M059J (cell line): ENCODE measurements around the gene C19orf44. TPM values are rescaled to one million over a fixed set of nuclear protein-coding genes. Genes with fewer than 3 reads are reported as not detected.
A peak's percentile ranks its signal among the peaks of the same experiment; 100 is the strongest.
"Not testable (repeated sequence)": the region's sequence is repeated elsewhere in the genome, so short reads cannot be mapped to it uniquely, and the experiment has no call there.

Experiments used
- DNase-seq: peaks from one replicate; pipeline ENCODE4 v3.0.0-alpha.2; 2012; ENCODE audit warnings: low read depth
- total RNA-seq: library from RNA; depleted of rRNA; stranded (reverse); fragments of >200 nt; shearing (Covaris generic); gene quantifications from 2 replicates; pipeline ENCODE4 v1.2.3, GENCODE V29; 2014

The C19orf44 gene
- total RNA-seq, 1 experiment from 2014 or later: 3.7 TPM

DNA sequence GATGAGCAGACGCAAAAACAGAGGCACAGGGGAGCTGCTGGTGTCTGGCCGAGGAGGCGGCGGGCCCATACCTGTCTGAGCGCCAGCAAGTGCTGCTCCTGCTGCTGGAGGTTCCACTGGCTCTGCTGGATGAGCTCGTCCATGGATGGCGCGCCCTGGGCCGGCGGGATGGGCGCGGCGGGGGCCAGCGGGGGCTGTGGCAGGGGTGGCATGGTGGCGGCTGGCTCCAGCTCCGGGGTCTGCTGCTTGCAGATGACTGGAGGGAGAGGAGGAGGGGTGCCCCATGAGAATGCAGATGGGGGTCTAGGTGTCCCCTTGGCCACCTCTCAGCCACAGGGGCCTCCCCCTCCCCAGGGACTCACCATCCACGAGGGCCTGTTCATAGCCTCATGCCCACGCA lies 39.2 kb downstream of the C19orf44 start:
- DNase-seq: no peak

DNA sequence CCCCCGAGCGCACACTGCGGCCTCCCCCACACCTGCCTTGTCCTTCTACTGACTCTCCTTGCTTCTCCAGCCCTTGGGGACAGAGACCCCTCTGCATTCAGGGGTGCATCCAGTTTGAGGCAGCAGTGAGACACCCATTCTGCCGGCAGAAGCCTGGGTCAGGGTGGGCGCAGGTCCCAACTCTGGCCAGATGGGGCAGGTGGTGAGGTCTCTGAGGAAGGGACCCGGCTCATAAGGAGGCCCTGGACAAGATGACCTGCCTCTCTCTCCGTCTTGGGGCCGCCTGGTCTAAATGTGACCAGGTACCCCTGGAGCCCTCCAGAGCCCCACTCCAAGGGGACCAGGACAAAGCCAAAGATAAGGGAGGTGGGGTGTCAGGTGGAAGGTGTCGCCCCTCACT lies 39.9 kb downstream of the C19orf44 start:
- DNase-seq: no peak

DNA sequence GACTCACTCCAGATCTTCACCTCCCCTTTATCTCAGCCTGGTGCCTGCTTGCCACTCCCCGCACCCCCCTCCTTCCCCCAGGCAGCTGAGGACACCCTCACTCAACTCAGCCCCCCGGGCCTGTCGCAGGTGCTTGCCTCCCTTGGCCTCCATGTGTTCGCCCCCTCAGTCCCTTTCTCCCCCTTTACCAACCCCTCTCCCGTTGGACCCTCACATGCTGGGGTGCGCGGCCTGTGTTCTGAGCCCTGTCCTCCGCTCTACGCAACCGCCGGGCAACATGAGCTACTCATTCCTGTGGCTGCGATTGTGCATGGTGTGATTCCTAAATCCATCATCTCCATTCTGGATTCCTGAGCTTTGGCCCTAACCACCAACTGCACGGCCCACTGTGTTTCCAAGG lies 40.9 kb downstream of the C19orf44 start:
- DNase-seq: no peak

DNA sequence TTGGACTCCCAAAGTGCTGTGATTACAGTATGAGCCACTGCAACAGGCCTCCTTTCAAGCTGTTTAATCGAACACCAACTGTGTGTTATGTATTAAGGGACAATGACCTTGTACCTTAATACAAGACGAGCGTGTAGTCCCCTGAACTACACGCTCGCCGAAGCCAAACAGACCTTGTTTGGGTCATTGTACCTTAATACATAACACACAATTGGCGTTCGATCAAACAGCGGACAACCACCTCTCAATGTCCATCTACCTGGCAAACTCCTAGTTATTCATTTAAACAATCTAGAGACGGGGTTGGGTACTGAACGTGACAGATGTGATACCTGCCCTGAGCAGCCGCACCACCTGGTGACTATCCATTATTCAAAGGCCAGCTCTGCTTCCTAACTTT lies 44.8 kb downstream of the C19orf44 start:
- no peak for DNase-seq

DNA sequence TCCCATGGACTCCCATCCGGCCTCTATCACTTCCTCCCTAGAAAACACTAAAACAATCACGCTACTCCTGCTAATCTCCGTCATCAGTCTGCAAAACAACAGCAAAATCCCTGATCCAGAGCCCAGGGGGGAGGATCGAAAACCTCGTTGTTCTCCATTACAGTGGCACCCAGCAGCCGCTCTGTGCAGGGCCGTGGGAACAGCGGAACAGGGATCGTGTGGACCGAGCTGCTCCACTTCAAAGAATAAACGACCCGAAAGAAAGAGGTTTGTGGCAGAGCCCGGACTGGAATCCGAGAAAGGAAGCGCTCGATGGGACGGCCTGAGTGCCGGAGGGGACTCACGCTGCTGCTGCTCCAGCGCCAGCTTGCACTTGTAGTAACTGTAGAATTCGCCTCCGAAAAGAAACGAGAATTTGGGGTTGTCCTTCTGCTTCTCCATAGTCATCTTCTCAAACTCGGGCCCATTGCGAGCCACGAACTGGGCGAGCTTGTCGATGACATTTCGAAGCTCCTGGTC lies 45.4 kb downstream of the C19orf44 start:
- peak; percentile 44 for DNase-seq

DNA sequence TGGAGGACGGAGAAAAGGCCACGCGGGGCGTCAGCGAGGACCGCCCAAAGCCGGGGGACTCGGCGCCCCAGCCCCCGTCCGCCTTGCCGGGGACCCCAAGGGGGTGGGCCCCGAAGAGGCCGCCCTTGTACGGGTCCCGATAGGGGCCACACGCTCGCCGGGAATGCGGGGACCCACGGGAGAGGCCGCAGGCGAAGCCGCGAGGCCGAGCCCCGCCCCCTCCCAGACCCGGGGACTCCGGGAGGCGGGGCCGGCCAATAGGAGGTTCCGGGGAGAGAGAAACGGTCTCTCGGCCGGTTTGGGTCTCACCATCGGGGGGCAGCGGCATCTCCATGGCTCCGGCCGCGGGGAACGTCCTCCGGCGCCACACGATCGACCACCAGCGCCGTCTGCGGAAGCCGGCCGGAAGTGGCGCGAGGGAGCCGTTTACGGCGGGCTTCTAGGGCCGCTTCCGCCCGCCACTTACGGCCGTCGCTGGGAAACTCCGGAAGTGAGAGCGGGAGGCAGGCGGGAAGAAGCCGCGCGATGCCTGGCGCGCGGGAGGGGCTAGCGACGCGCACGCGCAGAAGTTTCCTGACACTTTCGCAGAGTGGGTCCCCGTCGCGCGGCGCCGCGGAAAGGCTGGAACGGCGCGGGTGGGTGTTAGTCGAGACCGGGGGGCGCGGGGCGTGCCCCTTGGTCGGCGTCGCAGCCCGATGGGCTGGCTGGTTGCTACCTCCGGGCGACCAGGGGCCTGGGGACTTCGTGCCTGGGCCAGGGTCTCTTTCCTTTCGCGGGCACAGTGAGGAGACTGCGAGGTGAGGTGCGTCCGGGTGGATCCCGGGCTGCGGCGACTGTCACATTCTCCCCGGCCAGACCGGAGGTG lies 46.1 kb downstream of the C19orf44 start, which contains the start of gene CHERP:
Gene CHERP, minus strand, starts transcription at position 393 of the 865 bp plus-strand sequence. Its CDS starts 59 bp downstream, at position 334.
- DNase-seq: peak; percentile 93

DNA sequence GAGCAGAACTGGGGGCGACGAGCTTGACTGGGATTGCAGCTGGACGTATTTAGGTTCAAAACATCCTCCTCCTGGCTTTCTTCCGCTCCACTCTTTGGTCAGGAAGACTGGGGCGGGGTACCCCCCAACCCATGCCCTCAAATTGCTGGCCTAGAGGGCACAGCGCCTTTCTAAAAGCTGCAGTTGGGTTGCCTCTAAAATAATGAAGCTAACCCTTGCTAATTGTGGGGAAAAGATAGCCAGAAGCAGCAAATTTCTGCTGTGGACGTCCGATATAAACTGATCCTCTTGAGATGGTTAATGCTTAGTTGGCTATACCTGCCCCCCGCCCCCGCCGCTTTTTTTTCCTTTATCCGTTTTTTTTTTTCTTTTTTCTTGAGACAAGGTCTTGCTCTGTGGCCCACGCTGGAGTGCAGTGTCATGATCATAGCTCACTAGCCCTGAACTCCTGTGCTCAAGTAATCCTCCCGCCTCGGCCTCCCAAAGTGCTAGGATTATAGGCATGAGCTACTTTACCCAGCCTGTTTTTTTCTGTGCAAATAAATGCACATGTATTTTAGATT lies 46.8 kb downstream of the C19orf44 start:
- DNase-seq: peak; percentile 44

DNA sequence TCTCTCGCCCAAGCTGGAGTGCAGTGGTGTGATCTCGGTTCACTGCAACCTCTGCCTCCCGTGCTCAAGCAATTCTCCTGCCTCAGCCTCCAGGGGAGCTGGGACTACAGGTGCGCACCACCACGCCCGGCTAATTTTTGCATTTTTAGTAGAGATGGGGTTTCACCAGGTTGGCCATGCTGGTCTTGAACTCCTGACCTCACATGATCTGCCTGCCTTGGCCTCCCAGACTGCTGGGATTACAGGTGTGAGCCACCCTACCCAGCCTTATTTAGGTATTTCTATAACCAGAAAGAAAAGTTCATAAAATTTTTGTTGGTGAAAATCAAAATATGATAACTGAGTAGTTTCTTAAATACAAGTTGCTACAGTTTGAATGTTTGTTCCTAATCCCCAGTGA lies 47.5 kb downstream of the C19orf44 start:
- DNase-seq: not testable (repeated sequence)

DNA sequence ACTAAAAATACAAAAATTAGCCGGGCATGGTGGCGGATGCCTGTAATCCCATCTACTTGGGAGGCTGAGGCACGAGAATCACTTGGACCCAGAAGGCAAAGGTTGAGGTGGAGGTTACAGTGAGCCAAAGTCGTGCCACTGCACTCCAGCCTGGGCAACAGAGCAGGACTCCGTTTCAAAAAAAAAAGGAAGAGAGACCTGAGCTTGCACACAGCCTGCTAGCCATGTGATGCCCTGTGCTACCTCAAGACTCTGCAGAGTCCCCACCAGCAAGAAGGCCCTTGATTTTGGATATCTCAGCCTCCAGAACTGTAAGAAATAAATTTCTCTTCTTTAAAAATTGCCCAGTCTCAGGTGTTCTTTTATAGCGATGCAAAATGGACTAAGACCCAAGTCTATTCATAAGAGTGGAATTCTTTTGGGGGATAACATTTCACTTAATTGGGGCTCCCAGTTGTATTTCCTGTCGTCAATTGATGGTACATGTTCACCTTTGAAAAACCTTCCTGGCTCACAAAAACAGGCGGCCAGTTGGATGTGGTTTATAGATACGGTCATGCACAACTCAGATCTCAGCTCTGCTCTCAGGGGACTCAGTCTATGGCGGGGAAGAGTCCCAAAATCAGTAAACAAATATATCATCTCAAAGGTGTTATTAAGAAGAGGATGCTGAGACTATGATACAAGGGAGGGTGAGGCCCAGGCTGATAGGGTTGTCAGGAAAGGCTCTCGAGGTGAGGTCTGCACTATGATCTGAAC lies 48.5 kb downstream of the C19orf44 start:
- DNase-seq: no peak

DNA sequence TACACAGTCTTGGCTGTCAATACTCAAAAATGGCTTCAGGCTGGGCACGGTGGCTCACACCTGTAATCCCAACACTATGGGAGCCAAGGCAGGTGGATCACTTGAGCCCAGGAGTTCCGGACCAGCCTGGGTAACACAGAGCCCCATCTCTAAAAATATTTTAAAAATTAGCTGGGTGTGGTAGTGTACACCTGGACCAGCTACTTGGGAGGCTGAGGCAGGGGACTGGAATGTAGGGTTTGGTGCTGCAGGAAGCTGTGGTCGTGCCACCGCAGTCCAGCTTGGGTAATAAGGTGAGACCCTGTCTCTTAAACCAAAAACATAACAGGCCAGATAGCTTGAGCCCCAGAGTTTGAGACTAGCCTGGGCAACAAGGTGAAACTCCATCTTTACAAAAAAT lies 52.8 kb downstream of the C19orf44 start:
- no peak for DNase-seq

DNA sequence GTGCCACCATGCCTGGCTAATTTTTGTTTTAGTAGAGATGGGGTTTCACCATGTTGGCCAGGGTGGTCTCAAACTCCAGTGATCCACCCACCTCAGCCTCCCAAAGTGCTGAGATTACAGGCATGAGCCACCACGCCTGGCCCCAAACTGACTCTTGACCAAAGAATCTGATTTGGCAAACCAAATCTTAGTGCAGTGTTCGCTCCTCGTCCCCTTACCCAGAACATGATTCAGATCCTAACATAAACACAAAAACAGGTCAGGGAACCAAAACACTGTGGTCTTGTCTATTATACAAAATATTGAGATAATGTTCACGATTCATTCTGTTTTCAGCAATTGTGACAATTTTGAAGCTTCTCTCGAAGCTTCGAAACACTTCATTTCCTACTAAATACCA lies 55.7 kb downstream of the C19orf44 start:
- DNase-seq: not testable (repeated sequence)

DNA sequence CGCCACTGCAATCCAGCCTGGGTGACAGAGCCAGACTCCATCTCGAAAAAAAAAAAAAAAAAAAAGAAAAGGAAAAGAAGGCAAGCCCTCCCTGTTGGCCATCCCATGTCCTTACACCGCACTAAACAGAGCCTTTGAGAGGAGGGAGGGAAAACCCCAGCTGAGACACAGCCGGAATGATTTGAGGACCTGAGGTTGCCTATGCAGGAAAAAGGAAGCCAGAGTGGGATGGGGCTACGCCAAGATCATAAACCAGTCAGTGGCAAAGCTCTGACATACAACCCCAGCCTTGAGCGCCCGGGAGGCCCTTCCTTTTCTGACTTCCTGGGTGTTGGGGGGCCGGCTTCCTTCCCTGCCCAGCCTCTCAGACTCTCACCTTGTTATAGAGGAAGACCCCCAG lies 58.6 kb downstream of the C19orf44 start:
- DNase-seq: no peak

DNA sequence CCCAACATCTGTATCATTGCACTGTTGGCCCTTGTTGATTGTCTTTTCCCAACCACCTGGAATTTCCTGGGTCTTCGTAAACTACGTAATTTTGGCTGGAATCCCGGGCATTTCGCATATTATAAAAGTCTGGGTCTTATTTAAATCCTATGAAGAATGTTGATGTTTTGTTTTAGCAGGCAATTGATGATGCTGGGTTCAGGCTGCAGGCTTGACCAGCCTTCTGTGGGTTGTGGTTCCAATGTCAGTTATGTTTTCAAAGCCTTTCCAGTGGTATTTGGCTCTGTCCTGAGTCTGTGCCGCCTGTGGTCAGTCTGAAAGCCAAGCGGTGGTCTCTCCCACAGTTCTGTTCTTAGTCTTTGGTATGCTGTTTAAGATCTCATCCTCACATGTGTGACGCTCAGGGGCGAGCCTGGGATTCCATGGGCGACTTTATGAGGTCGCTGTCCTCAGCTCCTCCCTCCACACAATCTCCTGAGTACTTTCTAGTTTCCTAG lies 63.6 kb downstream of the C19orf44 start:
- DNase-seq: no peak

DNA sequence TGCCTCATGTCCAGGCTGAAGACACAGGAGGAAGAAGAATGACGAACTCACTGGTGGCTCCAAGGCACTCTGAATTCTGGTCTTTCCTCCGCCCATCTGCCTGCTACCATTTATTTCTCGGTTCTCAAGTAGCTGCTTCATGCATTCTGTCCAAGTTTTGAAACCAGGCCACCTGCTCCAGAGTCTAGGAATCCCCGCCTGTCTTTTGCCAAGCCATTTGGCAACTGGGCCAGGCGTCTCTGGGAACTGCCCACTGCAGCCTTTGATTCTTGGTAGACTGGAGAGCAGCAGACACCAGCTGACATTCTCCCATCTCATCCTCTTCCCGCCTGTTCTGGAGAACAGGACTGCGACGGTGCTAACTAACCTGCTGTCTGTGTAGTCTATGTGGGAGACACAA lies 65.2 kb downstream of the C19orf44 start:
- no peak for DNase-seq

DNA sequence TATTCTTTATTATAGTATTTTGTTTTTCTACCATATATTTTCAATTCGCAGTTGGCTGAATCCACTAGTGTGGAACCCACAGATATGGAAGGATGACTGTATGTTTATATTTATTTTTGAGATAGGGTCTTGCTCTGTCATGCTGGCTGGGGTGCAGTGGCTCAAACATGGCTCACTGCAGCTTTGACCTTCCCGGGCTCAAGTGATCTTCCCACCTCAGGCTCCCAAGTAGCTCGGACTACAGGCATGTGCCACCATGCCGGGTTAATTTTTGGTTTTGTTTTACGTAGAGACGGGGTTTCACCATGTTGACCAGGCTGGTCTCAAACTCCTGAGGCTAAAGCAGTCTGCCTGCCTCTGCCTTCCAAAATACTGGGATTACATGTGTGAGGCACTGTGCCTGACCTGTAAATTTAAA lies 66.4 kb downstream of the C19orf44 start:
- no peak for DNase-seq

DNA sequence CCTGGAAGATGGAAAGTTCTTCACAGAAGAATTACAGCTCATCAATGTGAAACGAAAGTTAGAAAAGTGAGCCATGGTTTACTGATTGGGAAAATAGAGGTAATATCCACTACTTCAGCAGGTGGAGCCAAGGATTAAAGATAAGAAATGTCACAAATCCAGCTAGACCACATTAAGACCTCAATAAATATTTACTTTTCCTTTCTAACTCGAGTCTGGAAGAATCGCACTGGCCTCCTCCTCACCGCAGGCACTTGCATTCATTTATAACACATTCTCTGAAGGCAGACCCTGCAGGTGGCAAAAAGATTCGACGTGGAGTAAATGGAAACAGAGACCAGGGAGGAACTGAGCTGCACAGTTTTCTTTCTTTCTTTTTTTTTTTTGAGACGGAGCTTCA lies 68.6 kb downstream of the C19orf44 start:
- DNase-seq: no peak

DNA sequence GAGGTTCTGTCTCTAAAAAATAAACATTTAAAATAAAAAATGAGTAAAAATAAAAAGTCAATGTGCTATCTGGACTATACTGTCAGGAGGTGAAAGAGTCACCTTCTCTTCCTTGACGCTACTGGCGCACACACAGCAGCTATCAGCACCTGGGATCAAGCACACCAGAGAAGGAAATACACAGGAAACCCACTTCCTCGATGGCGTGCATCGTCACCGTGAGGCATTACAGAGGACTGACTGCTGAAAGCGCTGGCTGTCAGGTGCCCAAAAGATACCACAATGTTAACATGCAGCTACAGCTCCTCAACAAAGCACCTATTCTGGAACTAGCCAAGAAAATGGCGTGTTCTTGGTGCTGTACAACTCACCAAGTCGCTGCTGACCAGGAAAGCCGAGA lies 70.0 kb downstream of the C19orf44 start:
- no peak for DNase-seq

DNA sequence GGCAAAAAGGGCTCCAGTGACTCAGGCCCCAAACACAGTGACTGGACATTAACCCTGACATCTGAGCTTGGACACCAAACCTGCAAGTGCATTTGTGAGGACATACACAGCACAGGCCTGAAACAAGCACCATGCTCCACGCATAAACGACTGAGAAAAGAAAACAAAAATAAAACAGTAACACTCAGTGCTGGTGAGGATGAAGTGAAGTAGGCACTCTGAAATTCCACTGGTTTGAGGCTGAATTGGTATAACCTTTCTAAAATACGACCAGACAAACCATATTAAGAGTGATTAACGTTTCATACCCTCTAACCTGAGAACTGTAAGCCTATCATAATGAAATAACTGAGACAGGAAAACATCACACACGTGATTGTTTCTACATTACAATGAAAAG lies 70.5 kb downstream of the C19orf44 start:
- no peak for DNase-seq

DNA sequence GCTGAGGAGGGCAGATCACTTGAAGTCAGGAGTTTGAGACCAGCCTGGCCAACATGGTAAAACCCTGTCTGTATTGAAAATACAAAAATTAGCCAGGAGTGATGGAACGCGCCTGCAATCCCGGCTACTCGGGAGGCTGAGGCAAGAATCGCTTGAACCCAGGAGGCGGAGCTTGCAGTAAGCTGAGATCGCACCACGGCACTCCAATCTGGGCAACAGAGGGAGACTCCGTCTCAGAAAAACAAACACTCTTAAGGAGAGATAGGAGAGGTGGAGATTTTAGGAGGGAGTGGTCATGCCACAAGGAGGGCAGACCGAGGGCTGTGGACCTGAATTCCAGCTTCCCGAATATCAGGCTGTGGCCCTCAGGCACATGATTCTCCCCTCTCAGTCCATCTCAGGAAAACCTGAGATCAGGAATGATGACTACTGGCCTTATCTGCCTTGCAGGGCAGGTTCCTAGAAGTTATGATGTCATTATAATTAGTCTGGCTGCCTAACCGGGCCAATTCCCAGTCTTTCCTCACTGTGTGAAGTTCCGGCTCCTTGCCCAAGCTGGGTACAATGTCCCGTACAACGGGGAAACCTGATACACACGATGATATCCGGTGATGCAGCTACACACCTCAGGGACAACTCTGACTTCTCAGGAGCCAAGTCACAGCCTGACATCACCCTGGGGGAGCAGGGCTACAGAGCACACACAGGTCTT lies 73.6 kb downstream of the C19orf44 start:
- DNase-seq: no peak
